HT1080 (cell line): ENCODE data around the gene COL25A1. TPM values are rescaled to one million over a fixed set of nuclear protein-coding genes. Genes with fewer than 3 reads are reported as not detected.
"Not testable (repeated sequence)": the region's sequence is repeated elsewhere in the genome, so short reads cannot be mapped to it uniquely, and the experiment has no call there.

ENCODE experiments used
- DNase-seq: peaks from one replicate; pipeline ENCODE4 v3.0.0-alpha.2; 2015; ENCODE audit warnings: low read depth
- total RNA-seq: library from RNA; depleted of rRNA; stranded (reverse); fragments of >200 nt; shearing (Covaris generic); gene quantifications from 2 replicates; pipeline ENCODE4 v1.2.3, GENCODE V29; 2014

The COL25A1 gene
- total RNA-seq, 1 experiment from 2014 or later: 0.06 TPM

DNA sequence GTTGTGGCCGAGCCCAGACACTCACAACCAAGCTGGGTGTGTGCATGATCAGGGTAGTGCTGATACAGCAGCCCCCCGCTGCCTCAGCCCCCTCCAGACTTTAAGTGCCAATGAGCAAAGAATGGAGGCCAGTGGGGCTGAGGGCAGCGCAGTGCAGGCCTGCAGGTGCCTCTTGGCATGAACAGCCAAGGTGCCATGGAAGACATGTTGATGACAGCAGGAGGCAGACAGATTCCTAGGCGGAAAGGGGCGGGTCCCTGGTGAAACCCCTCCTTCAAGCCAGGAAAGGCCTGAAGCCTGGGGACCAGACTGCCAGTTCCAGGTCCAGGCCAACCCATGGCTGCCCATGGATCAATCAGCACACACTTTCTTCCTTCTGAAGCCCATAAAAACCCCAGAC, 286.3 kb downstream of the COL25A1 start:
- no peak for DNase-seq

- no peak for DNase-seq
Measured at GRCh38 chr4:109015413-109015810, 287.0 kb downstream of the COL25A1 start.

GRCh38 chr4:109014593-109015412, 287.7 kb downstream of the COL25A1 start:
- DNase-seq: no peak

DNA sequence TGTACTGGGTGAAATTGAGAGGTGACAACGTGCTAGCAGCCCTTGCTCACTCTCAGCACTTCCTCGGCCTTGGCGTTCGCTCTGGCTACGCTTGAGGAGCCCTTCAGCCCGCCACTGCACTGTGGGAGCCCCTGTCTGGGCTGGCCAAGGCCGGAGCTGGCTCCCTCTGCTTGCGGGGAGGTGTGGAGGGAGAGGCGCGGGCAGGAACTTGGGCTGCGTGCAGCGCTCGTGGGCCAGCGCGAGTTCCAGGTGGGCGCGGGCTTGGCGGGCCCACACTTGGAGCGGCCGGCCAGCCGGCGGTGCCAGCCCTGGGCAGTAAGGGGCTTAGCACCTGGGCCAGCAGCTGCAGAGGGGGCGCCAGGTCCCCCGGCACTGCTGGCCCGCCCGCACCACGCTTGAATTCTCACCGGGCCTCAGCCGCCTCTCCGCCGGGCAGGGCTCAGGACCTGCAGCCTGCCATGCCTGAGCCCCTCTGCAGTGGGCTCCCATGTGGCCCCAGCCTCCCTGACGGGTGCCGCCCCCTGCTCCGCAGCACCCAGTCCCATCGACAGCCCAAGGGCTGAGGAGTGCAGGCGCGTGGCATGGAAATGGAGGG, 290.1 kb downstream of the COL25A1 start:
- no peak for DNase-seq

- no peak for DNase-seq
Measured at GRCh38 chr4:109011241-109012026, 291.0 kb downstream of the COL25A1 start.

- DNase-seq: no peak
Measured at GRCh38 chr4:109010521-109010920, 291.9 kb downstream of the COL25A1 start.

DNA sequence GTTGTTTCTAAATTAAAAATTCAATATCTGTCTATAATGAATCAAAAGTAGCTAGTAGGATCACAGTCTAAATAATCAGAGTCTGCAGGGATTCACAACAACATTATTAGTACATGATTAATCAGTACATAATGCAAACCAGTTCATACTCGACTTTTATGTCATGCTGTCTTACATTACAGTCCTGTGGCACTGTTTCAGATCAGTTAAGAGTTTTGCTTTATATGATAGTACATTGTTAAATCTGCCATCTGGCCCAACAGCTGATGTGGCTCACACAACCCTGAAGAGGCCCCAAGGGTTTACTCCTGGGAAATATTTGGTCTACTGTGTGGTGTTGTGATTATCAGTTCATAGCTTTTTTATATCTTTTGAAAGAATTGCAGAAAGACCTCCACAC, 292.5 kb downstream of the COL25A1 start:
- DNase-seq: no peak

- DNase-seq: no peak
Measured at GRCh38 chr4:109007976-109008375, 294.5 kb downstream of the COL25A1 start.

GRCh38 chr4:109005523-109005922, 296.9 kb downstream of the COL25A1 start:
- DNase-seq: peak; percentile 77

- DNase-seq: no peak
Measured at GRCh38 chr4:109004418-109004817, 298.0 kb downstream of the COL25A1 start.

GRCh38 chr4:109003964-109004363, 298.5 kb downstream of the COL25A1 start:
- DNase-seq: no peak

GRCh38 chr4:108991551-108992328, 310.7 kb downstream of the COL25A1 start:
- peak; percentile 74 for DNase-seq

DNA sequence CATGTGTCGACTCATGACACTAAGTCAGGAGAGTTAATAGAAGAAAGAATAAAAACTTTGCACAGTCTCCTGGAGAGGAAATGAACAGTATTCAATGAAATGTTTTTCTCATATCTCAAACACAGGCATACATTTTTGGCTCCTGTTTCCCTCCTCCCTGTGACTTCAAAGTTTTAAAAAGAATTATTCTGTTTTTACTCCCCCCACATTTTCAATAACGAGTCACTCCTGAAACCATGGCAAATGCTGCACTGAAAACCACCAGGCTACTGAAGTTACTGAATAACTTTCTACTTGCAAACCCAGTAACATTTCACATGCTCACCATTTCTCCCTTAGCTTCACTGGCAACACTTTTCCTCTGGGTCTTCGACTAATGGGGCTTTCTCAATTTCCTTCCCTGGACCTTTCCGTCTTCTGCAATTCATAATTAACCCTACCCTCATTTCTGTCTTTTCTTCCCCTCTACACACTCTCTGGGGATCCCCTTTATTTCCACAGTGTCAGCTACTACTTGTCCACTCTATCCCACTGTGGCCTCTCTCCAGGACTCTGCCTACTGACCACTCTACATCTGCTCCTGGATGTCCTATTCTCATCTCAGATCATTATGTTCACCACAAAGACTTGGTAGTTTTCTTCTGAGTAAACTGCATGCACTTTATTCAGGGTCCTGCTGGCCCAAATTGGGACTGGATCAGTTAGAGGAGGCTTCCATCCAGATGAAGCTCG, 313.8 kb downstream of the COL25A1 start:
- no peak for DNase-seq

DNA sequence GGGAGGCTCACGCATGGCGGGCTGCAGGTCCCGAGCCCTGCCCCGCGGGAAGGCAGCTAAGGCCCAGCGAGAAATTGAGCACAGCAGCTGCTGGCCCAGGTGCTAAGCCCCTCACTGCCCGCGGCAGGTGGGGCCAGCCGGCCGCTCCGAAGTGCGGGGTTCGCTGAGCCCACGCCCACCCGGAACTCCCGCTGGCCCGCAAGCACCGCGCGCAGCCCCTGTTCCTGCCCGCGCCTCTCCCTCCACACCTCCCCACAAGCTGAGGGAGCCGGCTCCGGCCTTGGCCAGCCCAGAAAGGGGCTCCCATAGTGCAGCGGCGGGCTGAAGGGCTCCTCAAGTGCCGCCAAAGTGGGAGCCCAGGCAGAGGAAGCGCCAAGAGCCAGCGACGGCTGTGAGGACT, 318.0 kb downstream of the COL25A1 start:
- DNase-seq: not testable (repeated sequence)

- DNase-seq: no peak
Measured at GRCh38 chr4:108982402-108983185, 319.9 kb downstream of the COL25A1 start.

GRCh38 chr4:108980455-108981239, 321.8 kb downstream of the COL25A1 start:
- no peak for DNase-seq

GRCh38 chr4:108979759-108980158, 322.7 kb downstream of the COL25A1 start:
- no peak for DNase-seq

DNA sequence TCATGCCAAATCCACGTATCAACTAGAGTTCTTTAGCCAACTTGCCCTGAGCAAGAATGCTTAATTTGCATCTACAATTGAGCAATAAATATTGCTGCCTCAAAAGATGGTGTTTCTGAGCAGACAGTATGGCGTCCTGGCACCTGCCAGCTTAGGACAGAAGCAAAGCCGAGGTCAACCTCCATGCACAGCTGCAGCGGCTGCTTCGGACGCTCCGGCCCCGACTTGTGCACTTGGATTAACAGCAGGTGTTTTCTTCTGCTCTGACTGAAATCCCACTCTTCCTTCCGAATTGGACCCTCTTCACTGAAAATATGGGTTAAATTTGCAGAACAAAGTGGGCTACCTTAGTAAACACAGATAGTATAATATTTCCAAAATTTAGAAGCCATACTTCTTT, 324.4 kb downstream of the COL25A1 start:
- DNase-seq: no peak
